ENCODE data around the gene SERPINB12. TPM values are rescaled to one million over a fixed set of nuclear protein-coding genes. Genes with fewer than 3 reads are reported as not detected.

SERPINB12 gene, protein sequence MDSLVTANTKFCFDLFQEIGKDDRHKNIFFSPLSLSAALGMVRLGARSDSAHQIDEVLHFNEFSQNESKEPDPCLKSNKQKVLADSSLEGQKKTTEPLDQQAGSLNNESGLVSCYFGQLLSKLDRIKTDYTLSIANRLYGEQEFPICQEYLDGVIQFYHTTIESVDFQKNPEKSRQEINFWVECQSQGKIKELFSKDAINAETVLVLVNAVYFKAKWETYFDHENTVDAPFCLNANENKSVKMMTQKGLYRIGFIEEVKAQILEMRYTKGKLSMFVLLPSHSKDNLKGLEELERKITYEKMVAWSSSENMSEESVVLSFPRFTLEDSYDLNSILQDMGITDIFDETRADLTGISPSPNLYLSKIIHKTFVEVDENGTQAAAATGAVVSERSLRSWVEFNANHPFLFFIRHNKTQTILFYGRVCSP
- not detected in 2 replicates for total RNA-seq (2014; rRNA removed; shearing (Covaris generic))

- no peak for DNase-seq (ENCODE audit: low spot score)
Observed at GRCh38 chr18:63542069-63542468, at the start of gene SERPINB12. TSS of gene SERPINB12 (plus strand) at chr18:63542369. CDS start at chr18:63556160, 13,791 bp downstream.

GRCh38 chr18:63492851-63493250 lies 49.3 kb upstream of the SERPINB12 start:
- DNase-seq (ENCODE audit: low spot score): no peak

- DNase-seq (ENCODE audit: low spot score): no peak
Observed at GRCh38 chr18:63495675-63496074, 46.5 kb upstream of the SERPINB12 start.

GRCh38 chr18:63505566-63506335 lies 36.4 kb upstream of the SERPINB12 start:
- no peak for DNase-seq (ENCODE audit: low spot score)

- DNase-seq (ENCODE audit: low spot score): no peak
Observed at GRCh38 chr18:63506336-63506646, 35.9 kb upstream of the SERPINB12 start.

- DNase-seq (ENCODE audit: low spot score): no peak
Observed at GRCh38 chr18:63508596-63508995, 33.6 kb upstream of the SERPINB12 start.

DNA sequence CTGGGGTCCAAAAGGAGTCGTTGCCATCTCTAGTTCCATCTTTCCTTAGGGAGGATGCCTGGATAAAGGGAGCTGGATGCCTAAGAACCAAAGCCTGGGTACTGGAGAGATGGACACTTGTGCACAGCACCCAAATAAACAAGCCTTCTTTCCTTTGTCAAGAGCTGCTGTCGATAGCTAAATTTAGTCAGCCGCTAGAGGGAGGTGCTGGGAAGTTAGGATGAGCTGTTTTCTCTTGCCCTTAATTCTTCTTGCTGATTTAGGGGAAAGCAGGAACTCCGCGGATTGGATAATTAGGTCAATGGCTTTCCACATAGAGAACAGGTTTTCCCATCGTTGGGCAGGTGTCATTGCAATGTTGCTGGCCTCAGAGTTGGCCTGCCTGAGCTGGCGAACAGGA lies 30.9 kb upstream of the SERPINB12 start:
- DNase-seq (ENCODE audit: low spot score): peak; percentile 57

DNA sequence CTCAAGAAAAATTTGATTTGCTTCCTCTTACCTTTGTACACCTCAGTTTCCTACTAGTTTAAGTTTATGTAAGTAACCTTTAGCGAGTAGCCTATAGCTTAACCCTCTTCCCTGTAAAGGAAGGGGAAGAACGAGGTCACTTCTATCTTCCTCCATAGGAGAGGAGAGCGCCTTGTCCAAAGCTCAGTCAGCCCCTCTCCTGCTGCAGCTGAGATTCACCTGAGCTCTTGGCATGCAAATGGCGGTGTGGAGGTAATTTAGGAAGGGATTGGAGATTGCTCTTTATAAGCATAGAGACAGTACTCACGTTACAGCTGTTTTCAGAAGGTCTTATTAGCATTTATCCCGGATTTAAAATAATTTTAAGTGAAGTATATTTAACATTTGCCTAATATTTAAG lies 27.8 kb upstream of the SERPINB12 start:
- no peak for DNase-seq (ENCODE audit: low spot score)

- no peak for DNase-seq (ENCODE audit: low spot score)
Observed at GRCh38 chr18:63514888-63515678, 27.1 kb upstream of the SERPINB12 start.

GRCh38 chr18:63515801-63516200 lies 26.4 kb upstream of the SERPINB12 start:
- DNase-seq (ENCODE audit: low spot score): no peak

- peak; percentile 80 for DNase-seq (ENCODE audit: low spot score)
Observed at GRCh38 chr18:63518178-63519012, 23.8 kb upstream of the SERPINB12 start.

GRCh38 chr18:63520053-63520685 lies 22.0 kb upstream of the SERPINB12 start:
- DNase-seq (ENCODE audit: low spot score): no peak

DNA sequence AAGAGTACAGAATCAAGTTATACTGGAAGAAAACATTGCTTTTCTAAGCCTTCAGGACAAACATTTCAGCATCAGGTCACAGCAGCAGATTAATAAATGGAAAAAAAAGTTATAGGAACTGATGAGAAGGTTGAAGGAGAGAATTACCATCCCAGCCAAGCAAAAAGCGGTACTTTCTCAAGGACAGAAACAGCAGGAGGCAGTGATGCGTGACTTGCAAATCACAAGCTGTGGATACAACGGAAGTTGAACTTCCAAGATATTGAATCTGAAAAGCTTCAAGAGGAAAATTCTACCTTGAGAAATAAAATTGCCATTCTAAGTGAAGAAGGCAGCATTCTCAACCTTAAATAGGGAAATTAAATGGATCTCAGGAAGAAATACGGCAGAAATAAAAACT lies 18.5 kb upstream of the SERPINB12 start:
- no peak for DNase-seq (ENCODE audit: low spot score)

DNA sequence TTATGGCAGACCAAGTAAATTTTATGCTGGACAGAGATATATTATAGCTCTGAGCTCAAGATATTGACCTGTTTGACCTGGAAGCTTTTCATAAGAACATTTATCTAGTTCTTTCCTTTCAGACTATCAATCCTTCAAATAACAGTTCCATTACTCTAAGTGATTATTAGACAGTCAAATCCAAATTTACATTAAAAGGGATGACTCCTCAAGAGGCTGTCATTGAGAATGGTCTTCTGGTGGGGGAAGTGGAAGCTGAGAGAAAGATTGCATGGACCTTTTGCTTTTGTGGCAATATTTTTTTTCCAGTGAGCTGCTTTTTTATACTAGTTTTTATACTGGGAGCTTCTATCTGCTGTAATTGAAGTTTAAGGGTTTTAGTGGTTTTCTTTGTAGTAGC lies 14.9 kb upstream of the SERPINB12 start:
- no peak for DNase-seq (ENCODE audit: low spot score)

- DNase-seq (ENCODE audit: low spot score): no peak
Observed at GRCh38 chr18:63528863-63529492, 13.2 kb upstream of the SERPINB12 start.

GRCh38 chr18:63532471-63532870 lies 9.7 kb upstream of the SERPINB12 start:
- no peak for DNase-seq (ENCODE audit: low spot score)

GRCh38 chr18:63534615-63535014 lies 7.6 kb upstream of the SERPINB12 start:
- no peak for DNase-seq (ENCODE audit: low spot score)

DNA sequence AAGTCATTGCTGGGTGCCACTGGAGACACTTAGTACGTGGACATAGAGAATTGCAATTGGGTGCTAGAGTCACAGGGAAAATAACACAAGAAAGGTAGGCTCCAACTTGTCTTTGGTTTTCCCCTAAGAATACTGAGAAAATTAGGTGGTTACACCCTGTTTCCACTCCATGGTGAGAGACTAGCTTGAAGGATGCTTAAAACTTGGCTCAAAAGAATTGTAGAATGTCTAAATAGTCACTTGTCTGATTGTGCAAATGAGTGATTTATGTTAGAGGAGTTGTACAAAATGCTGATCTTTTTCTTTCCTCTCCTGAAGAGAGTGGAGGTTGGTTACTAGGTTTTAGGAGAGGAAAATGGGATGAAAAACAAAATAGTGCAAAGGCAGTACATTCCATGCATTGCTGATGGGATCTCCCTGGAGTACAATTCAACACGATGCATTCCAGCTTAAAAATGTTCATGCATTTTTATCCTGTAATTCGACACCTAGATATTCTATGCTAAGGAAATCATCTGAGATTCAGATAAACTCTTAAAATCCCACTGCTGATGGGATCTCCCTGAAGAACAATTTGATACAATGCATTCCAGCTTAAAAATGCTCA lies 2.2 kb upstream of the SERPINB12 start:
- no peak for DNase-seq (ENCODE audit: low spot score)

- no peak for DNase-seq (ENCODE audit: low spot score)
Observed at GRCh38 chr18:63544017-63544416, 1.8 kb downstream of the SERPINB12 start.

DNA sequence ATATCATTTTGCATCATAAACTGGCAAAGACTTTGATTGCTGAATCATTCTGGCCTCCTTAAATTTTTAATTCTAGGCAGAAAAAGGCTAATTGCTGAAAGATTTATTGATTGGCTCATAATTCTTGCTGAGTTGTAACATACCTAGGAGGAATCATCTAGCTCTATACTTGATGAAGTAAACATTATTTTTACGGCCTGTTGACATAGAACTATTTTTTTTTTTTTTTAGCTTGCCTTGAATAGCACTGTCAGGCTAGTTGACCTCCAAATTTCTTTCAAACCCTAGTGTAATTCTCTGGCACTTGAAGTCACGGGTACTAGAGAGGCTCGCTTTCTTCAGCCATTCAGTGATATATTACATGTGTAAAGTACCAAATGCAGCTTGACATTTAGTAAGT lies 2.8 kb downstream of the SERPINB12 start:
- no peak for DNase-seq (ENCODE audit: low spot score)

Data from H4 (cell line).